HG02610 (cell line): ENCODE data around the gene GANAB.

ENCODE experiments used
- ATAC-seq: cut with Tn5 transposase; IDR thresholded peaks from one replicate; pipeline ENCODE4 v1.9.1; 2021; ENCODE audit warnings: mild to moderate bottlenecking, moderate library complexity; ENCODE audit not compliant: unreplicated experiment

Gene GANAB

GRCh38 chr11:62577046-62577714 lies 69.2 kb downstream of the GANAB start:
- ATAC-seq = no peak

DNA sequence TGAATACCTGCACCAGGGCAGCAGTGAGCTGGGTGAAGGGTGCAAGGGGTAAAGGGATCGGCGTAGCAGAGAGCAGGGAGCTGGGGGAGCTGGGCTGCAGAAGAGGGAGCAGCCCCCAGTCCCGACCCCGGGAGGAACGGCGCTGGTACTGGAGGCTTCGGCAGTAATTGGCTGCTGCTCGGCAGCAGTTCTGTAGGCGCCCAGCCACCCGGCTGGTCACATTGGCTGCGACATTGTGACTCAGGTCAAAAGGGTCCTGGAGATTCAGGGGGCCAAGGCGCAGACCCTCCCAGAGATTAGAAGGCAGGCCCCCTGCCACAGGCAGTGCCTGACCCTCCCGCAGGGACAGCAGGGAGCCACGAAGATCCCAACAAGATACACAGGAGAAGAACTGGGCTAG lies 70.6 kb downstream of the GANAB start:
- no peak for ATAC-seq

- no peak for ATAC-seq
Observed at GRCh38 chr11:62575156-62575555, 71.3 kb downstream of the GANAB start.
